Colonic mucosa (tissue), 4 donors: ENCODE measurements around the gene FUT1. TPM values are rescaled to one million over a fixed set of nuclear protein-coding genes. Genes with fewer than 3 reads are reported as not detected.
A peak's percentile ranks its signal among the peaks of the same experiment; 100 is the strongest.

Experiments
- DNase-seq: peaks from one replicate; pipeline ENCODE4 v3.0.0-alpha.2; 2020
- H3K27ac ChIP-seq: fragments of 200-600 bp; one replicate; pipeline ENCODE4 v1.8.0; 2021
- H3K27me3 ChIP-seq: fragments of 200-600 bp; one replicate; pipeline ENCODE4 v1.8.0; 2021
- H3K36me3 ChIP-seq: fragments of 200-600 bp; one replicate; pipeline ENCODE4 v1.8.0; 2021
- H3K4me1 ChIP-seq: fragments of 200-600 bp; one replicate; pipeline ENCODE4 v1.8.0; 2021; ENCODE audit warnings: mild to moderate bottlenecking
- H3K4me3 ChIP-seq: fragments of 200-600 bp; one replicate; pipeline ENCODE4 v1.8.0; 2021
- H3K9ac ChIP-seq, 2 donors: one replicate each; pipeline ENCODE4 v1.7.0; 2013; ENCODE audit warnings: control low read depth in 2 of 2, low read depth in 2 of 2, low read length in 2 of 2
- H3K9me3 ChIP-seq: fragments of 200-600 bp; one replicate; pipeline ENCODE4 v1.8.0; 2021
- CTCF ChIP-seq: fragments of 200-600 bp; IDR thresholded peaks from one replicate; pipeline ENCODE4 v1.8.0; 2022; ENCODE audit warnings: antibody characterized with exemption, mild to moderate bottlenecking
- intact Hi-C: fragments of 100-400 bp; cut with DNase I; formaldehyde crosslinking; loops from one replicate; pipeline ENCODE4 v1.14.1; 2022
- total RNA-seq, 2 donors: library from RNA; stranded (reverse); fragmentation: NEBNext Ultra II Directional in 1 of 2; extraction: Animal tissue kit (Norgen Biotek cat#: 25700) in 1 of 2; gene quantifications; one replicate each; pipeline ENCODE4 v1.2.1, GENCODE V29; 2021
- donor health status: healthy.
- donor health status: DM: no; HTN: no; CAD: no.
- donor health status: DM: no; HTN: no; CAD: no.

The FUT1 gene
- total RNA-seq, 2 donors from 2014 or later, result 0.59 to 0.80 TPM

- no peak for TF ChIP-seq CTCF
- intact Hi-C loops, result no loop called here
- peak; percentile 75 for DNase-seq
- no peaks in the 10 kb centered on the region for H3K4me1 ChIP-seq
- peak overlapping the region in 1 of 2 donors; percentile 12 for H3K9ac ChIP-seq
- H3K27ac ChIP-seq, result no peak overlapping the region
- no peaks in the 10 kb centered on the region for H3K36me3 ChIP-seq
- H3K9me3 ChIP-seq, result no peaks in the 10 kb centered on the region
- peaks cover 5% of the 10 kb centered on the region for H3K27me3 ChIP-seq
- no peak overlapping the region for H3K4me3 ChIP-seq
These were observed 11.1 kb downstream of the FUT1 start for GRCh38 chr19:48741129-48741999.

GRCh38 chr19:48740164-48740972, 12.1 kb downstream of the FUT1 start, which contains the start of gene RASIP1:
RASIP1 (minus strand) TSS chr19:48740610; CDS start chr19:48740282, 328 bp downstream.
- intact Hi-C loops, result no loop called here
- no peaks in the 10 kb centered on the region for H3K4me1 ChIP-seq
- H3K27me3 ChIP-seq, result peaks cover 5% of the 10 kb centered on the region
- H3K27ac ChIP-seq, result no peak within 1 kb of the TSS
- H3K9ac ChIP-seq, result peak within 1 kb of the TSS; percentile 58
- no peaks in the 10 kb centered on the region for H3K36me3 ChIP-seq
- peak within 1 kb of the TSS; percentile 47 for H3K4me3 ChIP-seq
- DNase-seq, result no peak
- no peaks in the 10 kb centered on the region for H3K9me3 ChIP-seq
- TF ChIP-seq CTCF, result no peak

DNA sequence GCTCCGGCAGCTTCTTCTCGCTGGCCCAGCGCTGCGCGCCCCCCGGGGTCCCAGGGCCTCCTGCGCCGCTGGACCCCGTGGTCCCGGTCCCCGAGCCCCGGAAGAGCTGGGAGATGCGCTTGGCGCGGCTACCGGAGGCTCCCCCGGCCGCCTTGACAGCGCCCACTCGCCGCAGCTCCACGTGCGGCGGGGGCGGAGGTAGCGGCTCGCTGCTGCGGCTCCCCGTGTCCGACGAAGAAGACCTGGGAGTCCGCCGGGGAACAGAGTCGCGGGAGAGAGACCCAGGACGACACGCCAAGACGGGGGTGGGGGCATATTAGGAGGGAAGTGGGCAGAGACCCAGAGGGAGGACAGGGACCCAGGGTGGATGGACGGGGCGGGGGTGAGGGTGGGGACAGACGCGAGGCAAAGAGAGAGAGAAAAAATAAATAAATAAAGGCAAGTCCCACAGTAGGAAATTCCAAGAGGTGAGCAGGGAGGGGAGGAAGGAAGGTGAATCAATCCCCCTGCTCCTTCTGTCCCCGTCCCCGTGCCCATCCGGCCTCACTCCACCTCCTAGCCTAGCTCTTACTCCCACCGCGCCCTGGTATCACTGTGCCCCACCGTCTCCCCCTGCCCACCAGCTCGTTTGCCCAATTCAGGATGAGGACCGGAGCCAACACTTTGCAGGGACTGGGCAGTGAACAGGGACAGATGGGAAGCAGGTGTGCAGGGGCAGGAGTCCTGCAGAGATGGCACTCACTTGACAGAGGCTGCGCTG, 12.9 kb downstream of the FUT1 start:
- H3K4me1 ChIP-seq, result no peaks in the 10 kb centered on the region
- peaks cover 5% of the 10 kb centered on the region for H3K27me3 ChIP-seq
- H3K36me3 ChIP-seq, result no peaks in the 10 kb centered on the region
- H3K4me3 ChIP-seq, result peak overlapping the region; percentile 47
- H3K27ac ChIP-seq, result no peak overlapping the region
- DNase-seq, result no peak
- H3K9ac ChIP-seq, result peak overlapping the region; percentile 58
- no peak for TF ChIP-seq CTCF
- H3K9me3 ChIP-seq, result no peaks in the 10 kb centered on the region
- intact Hi-C loops, result loop anchor here (5.0 kb wide), 2 partner anchors 62 to 92 kb away; partner anchors contain the start of gene CA11

DNA sequence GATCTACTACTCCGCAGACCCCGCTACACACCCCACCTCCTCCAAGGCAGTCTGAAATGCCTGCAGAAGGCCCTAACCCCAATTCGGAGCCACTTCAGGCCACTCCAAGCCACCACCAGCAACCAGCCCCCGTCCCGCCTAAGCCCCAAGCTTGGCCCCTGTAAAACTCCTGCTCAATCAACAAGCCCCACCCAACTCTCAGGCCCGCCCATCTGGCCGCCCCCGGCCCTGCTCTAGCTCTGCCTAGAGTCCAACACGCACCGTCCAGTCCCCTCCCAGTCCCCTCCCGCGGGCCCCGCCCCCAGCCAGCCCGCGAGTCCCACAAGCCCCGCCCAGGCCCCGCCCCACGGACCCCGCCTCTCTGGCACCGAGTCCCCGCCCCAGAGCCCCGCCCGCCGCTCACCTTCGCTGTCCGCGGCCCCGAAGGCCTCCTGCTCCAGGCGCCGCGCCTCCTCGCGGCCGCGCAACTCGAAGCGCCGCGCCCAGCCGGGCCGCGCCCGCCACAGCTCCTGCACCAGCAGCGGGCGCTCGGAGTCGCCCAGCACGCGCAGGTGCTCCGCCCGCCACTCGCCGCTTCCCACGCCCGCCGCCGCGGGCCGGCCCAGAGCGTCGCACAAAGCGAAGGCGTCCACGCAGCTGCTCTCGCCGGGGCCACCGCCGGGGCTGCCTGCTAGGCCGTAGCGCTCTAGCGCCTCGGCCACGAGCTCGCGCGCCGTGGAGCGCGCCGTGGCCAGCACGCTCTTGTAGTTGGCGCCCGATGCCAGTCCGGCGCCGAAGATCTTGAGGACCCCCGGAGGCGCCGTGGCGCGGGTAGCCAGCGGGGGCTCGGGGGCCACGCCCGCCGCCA, 13.7 kb downstream of the FUT1 start:
- Histone ChIP-seq H3K4me1 (no peaks in the 10 kb centered on the region), H3K27ac (no peak overlapping the region), H3K4me3 (peak overlapping the region; percentile 47), H3K27me3 (peaks cover 5% of the 10 kb centered on the region), H3K9me3 (no peaks in the 10 kb centered on the region), H3K9ac (peak overlapping the region in 1 of 2 donors; percentile 58), H3K36me3 (no peaks in the 10 kb centered on the region)
- TF ChIP-seq CTCF, result no peak
- intact Hi-C loops, result loop anchor here (5.0 kb wide), 2 partner anchors 61 to 91 kb away; partner anchors contain the start of gene CA11
- peak; percentile 99 for DNase-seq
